ENCODE results near the gene RNF126. TPM values are rescaled to one million over a fixed set of nuclear protein-coding genes. Genes with fewer than 3 reads are reported as not detected.

Gene RNF126
- total and polyA plus RNA-seq, 2 of the 4 experiments (the other 2 are of a cell fraction) = 7.0 to 27.4 TPM

- no peak overlapping the region for H2AFZ ChIP-seq (replicated peaks; ENCODE audit: low read length, poor library complexity)
- no TSS peak for BruUV-seq (replicated peaks)
- no peak overlapping the region for H2AK5ac ChIP-seq (ENCODE audit: low read depth, low read length)
- H4K5ac ChIP-seq (ENCODE audit: low read depth, low read length) = no peak overlapping the region
- no peaks in the 10 kb centered on the region for H3K4me1 ChIP-seq (ENCODE audit: control insufficient read depth, insufficient read depth, low read length)
- no peak for TF ChIP-seq CHD1 (IDR thresholded peaks at IDR 0.05; ENCODE audit: low read depth, low read length)
- TF ChIP-seq BHLHE40 (IDR thresholded peaks at IDR 0.05; ENCODE audit: low read depth, low read length) = no peak
- no peak for TF ChIP-seq FOS (IDR thresholded peaks at IDR 0.05; ENCODE audit: low read depth, low read length)
- TF ChIP-seq MAFK (IDR thresholded peaks at IDR 0.05; ENCODE audit: low read depth, low read length) = no peak
- TF ChIP-seq CEBPB (IDR thresholded peaks at IDR 0.05; ENCODE audit: low read depth, low read length) = no peak
- no peak for TF ChIP-seq USF2 (IDR thresholded peaks at IDR 0.05; ENCODE audit: low read depth, low read length)
- TF ChIP-seq ELK1 (IDR thresholded peaks at IDR 0.05; ENCODE audit: borderline replicate concordance, low read depth, low read length) = no peak
- no peak for TF ChIP-seq RCOR1 (IDR thresholded peaks at IDR 0.05; ENCODE audit: insufficient replicate concordance, low read length)
- no peak for TF ChIP-seq MXI1 (IDR thresholded peaks at IDR 0.05; ENCODE audit: borderline replicate concordance, low read depth, low read length)
- TF ChIP-seq RAD21 (IDR thresholded peaks at IDR 0.05; ENCODE audit: low read length) = no peak
- TF ChIP-seq MAZ (IDR thresholded peaks at IDR 0.05; ENCODE audit: borderline replicate concordance, low read depth, low read length) = no peak
- TF ChIP-seq POLR2A (IDR thresholded peaks at IDR 0.05; ENCODE audit: low read depth, low read length) = no peak
- TF ChIP-seq, protein P1, sequence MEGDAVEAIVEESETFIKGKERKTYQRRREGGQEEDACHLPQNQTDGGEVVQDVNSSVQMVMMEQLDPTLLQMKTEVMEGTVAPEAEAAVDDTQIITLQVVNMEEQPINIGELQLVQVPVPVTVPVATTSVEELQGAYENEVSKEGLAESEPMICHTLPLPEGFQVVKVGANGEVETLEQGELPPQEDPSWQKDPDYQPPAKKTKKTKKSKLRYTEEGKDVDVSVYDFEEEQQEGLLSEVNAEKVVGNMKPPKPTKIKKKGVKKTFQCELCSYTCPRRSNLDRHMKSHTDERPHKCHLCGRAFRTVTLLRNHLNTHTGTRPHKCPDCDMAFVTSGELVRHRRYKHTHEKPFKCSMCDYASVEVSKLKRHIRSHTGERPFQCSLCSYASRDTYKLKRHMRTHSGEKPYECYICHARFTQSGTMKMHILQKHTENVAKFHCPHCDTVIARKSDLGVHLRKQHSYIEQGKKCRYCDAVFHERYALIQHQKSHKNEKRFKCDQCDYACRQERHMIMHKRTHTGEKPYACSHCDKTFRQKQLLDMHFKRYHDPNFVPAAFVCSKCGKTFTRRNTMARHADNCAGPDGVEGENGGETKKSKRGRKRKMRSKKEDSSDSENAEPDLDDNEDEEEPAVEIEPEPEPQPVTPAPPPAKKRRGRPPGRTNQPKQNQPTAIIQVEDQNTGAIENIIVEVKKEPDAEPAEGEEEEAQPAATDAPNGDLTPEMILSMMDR (conservative IDR thresholded peaks at IDR 0.05; ENCODE audit: low read depth, low read length) = no peak
- no peak for TF ChIP-seq RFX5 (IDR thresholded peaks at IDR 0.05; ENCODE audit: low read depth, low read length)
- TF ChIP-seq SMC3 (IDR thresholded peaks at IDR 0.05; ENCODE audit: low read depth, low read length) = no peak
- no peak for TF ChIP-seq NFE2L2 (IDR thresholded peaks at IDR 0.05; ENCODE audit: low read depth, low read length)
- H2BK20ac ChIP-seq (ENCODE audit: low read depth, low read length) = no peak overlapping the region
- no peak overlapping the region for H3K27ac ChIP-seq (ENCODE audit: insufficient read depth, low read length)
- H3K14ac ChIP-seq (replicated peaks; ENCODE audit: low read depth, low read length) = no peak overlapping the region
- 97% methylated on average over 14 of the region's 47 CpGs; no CpG with 5 or more reads in 1 of the 2 experiments for WGBS, 2 experiments (ENCODE audit: extremely low coverage in 2 of 2, insufficient read length in 1 of 2)
- no peak overlapping the region for H3K9ac ChIP-seq (ENCODE audit: low read depth, low read length)
- no peak overlapping the region for H3K4me2 ChIP-seq (ENCODE audit: low read depth, low read length)
- no peak overlapping the region for H3K4me3 ChIP-seq (ENCODE audit: insufficient read depth, low read depth, low read length)
- H3K4ac ChIP-seq (ENCODE audit: low read depth, low read length) = no peak overlapping the region
- no peaks in the 10 kb centered on the region for H3K9me3 ChIP-seq (ENCODE audit: control insufficient read depth, insufficient read depth, low read length)
- no peak overlapping the region for H2AK9ac ChIP-seq (replicated peaks; ENCODE audit: low read depth, low read length, poor library complexity)
- no peaks in the 10 kb centered on the region; the same call in 1 of the 2 replicates for H3K27me3 ChIP-seq (ENCODE audit: control insufficient read depth, insufficient read depth, low read length)
- no peak overlapping the region for H3K23ac ChIP-seq (ENCODE audit: low read depth, low read length)
- H2BK5ac ChIP-seq (ENCODE audit: low read depth, low read length, poor library complexity, severe bottlenecking) = no peak overlapping the region
- DNase-seq (no peak), ATAC-seq (ENCODE audit: low read depth) (no peak)
- intact Hi-C loops (cut with micrococcal nuclease) = no loop called here
- dilution Hi-C loops (cut with HindIII; ENCODE audit: low sequenced_read_pairs, unreplicated experiment) = no loop called here
- no peak overlapping the region for H2BK120ac ChIP-seq (ENCODE audit: low read depth, low read length)
- POLR2A ChIA-PET (ENCODE audit: unreplicated experiment) = no interaction called here
- H2BK15ac ChIP-seq (ENCODE audit: low read depth, low read length) = no peak overlapping the region
- H3K9me1 ChIP-seq (ENCODE audit: insufficient read depth, low read length) = no peaks in the 10 kb centered on the region
- no peak overlapping the region for H4K8ac ChIP-seq (ENCODE audit: low read depth in 2 of 2, low read length in 2 of 2)
- no peak overlapping the region for H3K18ac ChIP-seq (ENCODE audit: low read depth, low read length)
- in situ Hi-C loops (cut with MboI; ENCODE audit: low sequenced_read_pairs) = no loop called here
- CTCF ChIA-PET = no interaction called here
- no peak overlapping the region for H3K56ac ChIP-seq (ENCODE audit: extremely low read depth, insufficient read depth, low read length)
- no peaks in the 10 kb centered on the region for H3K79me1 ChIP-seq (ENCODE audit: low read depth in 1 of 2, low read length in 2 of 2)
- no peak overlapping the region for H4K91ac ChIP-seq (ENCODE audit: insufficient read depth, low read depth, low read length)
- peaks cover 40% of the 10 kb centered on the region for H3K36me3 ChIP-seq (ENCODE audit: control insufficient read depth, insufficient read depth, low read length)
- peaks cover 3% of the 10 kb centered on the region for H4K20me1 ChIP-seq (ENCODE audit: insufficient read depth, low read length)
These were observed 43.6 kb downstream of the RNF126 start for GRCh38 chr19:619286-620002.
